ENCODE measurements around the gene CCNE1.

The CCNE1 gene

GRCh38 chr19:29811125-29812079 is at the start of gene CCNE1:
Gene CCNE1 (plus strand): TSS chr19:29811991. CDS start chr19:29812556, 565 bp downstream.
- peak; percentile 97 for DNase-seq

- DNase-seq = no peak
Measured at GRCh38 chr19:29763196-29763595, 48.6 kb upstream of the CCNE1 start.

- DNase-seq = no peak
Measured at GRCh38 chr19:29764361-29764760, 47.4 kb upstream of the CCNE1 start.

DNA sequence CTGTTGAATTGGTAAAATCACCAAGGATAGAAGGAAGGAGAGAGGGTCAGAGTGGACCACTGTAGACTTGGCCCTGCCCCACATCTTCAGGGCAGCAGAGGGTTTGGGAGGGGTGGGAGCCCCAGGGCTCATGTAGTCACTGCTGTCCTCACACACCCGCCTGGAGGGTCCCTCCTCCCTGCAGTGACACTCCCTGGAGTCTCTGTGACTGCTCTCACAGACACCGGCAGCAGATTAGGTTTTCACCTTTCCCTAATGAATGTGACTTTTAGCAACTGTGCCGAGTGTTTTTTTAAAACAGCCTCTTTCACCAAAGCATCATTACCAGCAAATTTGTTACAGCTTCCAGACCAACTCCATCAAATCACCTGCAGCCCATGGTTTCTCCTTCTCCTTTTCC is 45.7 kb upstream of the CCNE1 start:
- DNase-seq = no peak

DNA sequence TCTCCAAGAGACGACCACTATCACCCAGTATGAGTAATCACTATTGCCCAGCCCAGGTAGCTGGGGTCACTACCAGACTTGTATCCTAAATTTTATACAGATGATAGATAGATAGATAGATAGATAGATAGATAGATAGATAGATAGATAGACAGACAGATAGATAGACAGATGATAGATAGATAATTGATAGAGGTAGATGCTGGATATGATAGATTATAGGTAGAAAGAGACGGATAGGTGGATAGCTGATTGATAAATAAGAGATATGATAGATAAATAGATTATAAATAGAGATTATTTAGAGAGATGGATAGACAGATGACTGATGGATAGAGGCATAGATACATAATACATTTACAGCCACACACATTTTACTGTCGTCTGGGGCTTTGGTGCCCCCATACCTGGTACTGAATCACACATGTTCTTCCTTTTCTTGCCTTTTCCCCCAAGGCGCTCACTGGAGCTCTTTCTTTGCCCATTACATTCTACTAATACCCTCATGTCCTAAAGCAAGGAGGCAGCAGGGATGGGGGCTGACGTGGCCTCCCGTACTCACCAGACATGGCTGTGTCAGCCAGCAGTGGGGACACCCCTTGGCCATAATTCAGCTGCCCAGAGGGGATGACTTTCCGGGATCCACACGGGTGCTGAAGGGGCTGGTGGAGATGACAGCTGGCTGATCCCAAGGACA is 44.6 kb upstream of the CCNE1 start:
- no peak for DNase-seq

DNA sequence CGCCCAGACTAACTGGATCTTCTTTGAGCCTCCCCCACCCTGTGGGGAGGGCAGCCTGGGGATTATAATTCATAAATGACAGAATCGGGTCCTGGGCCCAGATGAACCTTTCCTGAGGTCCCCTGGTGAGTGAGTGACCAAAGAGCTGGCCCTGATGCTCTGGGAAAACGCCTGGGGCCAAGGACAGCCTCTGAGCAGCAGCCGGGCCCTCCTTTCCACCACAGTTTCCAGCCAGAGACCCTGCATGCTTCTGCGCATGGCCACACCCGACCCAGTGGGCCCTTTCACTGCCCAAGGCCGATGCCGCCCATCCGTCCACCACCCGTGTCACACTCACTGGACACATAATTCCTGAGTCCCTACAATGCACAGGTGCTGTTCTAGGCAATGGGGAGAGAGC is 43.6 kb upstream of the CCNE1 start:
- DNase-seq = no peak

GRCh38 chr19:29769997-29770396 is 41.8 kb upstream of the CCNE1 start:
- DNase-seq = no peak

GRCh38 chr19:29770648-29771047 is 41.1 kb upstream of the CCNE1 start:
- no peak for DNase-seq

DNA sequence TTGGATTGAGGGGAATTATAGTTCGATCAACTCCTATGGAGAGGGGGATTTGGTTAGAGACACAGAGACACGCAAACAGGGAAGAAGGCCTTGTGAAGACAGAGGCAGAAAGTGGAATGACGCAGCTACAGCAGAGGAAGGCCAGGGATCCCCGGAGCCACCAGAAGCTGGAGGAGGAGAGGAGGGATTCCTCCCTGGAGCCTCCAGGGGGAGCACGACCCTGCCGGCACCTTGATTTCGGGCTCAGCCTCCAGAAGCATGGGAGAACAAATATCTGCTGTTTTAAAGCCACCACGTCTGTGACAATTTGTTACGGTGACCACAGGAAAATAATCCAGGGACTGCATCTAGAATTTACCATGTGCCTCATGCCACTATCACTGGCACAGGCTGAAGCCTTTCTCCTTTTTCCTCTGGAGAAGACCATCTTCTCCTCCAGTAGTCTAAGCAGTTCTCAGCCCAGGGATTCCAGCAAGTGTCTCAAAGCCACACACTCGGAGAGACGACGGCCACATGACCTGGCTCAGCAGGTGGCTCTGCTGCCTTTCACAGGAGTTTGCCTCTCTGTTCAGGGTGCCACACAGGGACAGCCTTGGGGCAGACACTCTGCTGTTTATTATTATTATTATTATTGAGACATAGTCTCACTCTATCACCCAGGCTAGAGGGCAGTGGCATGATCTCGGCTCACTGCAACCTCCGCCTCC is 39.9 kb upstream of the CCNE1 start:
- peak; percentile 60 for DNase-seq

- DNase-seq = peak; percentile 9
Measured at GRCh38 chr19:29772696-29773095, 39.1 kb upstream of the CCNE1 start.

- DNase-seq = no peak
Measured at GRCh38 chr19:29773141-29773540, 38.6 kb upstream of the CCNE1 start.

DNA sequence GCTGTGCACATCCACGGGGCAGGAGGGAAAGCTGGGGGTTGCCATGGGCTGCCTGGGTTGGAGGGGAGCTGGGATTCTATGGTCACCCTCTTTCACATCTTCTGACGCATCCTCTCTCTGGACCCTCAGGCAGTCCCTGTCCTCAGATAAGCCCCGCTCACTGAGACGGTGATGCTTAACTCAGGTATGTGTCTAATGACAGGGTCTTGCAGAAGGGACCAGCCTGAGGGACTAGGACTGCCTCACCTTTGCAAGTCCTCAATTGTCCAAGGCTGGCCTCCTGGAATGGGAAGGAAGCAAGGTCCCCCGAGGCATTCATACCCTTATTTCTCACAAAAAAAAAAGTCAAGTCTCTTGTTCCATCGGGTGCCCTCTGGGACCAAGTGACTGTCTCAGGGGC is 37.7 kb upstream of the CCNE1 start:
- DNase-seq = no peak

DNA sequence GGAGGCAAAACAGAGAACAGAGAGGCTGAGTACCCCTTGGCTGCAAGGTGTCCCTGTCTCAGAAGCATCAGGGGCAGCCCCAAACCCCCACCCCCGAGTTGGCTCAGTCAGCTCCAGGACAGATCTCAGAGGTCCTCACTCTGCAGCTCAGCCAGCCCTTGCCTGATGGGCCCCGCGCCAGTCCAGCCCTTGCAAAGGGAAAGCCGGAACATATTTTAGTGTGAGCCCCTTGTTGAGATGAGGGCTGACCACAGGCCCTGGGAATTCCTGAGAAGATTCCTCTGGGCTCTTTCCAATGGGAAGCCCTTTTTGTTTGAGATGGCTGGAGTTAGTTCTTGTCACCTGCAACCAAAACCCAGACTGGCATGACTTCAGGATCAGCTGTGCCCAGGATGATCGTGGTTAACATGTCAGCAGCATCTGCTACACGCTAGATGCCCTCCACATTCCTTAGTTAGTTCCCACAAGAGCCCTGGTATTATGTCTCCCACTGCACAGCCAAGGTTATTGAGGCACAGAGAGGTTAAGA is 33.9 kb upstream of the CCNE1 start:
- DNase-seq = no peak

GRCh38 chr19:29779921-29780320 is 31.9 kb upstream of the CCNE1 start:
- no peak for DNase-seq

GRCh38 chr19:29781386-29782259 is 30.2 kb upstream of the CCNE1 start:
- no peak for DNase-seq

GRCh38 chr19:29782260-29782580 is 29.6 kb upstream of the CCNE1 start:
- DNase-seq = no peak

GRCh38 chr19:29783627-29784190 is 28.1 kb upstream of the CCNE1 start:
- DNase-seq = no peak

GRCh38 chr19:29784598-29785223 is 27.1 kb upstream of the CCNE1 start:
- DNase-seq = no peak

GRCh38 chr19:29785360-29785759 is 26.4 kb upstream of the CCNE1 start:
- no peak for DNase-seq

DNA sequence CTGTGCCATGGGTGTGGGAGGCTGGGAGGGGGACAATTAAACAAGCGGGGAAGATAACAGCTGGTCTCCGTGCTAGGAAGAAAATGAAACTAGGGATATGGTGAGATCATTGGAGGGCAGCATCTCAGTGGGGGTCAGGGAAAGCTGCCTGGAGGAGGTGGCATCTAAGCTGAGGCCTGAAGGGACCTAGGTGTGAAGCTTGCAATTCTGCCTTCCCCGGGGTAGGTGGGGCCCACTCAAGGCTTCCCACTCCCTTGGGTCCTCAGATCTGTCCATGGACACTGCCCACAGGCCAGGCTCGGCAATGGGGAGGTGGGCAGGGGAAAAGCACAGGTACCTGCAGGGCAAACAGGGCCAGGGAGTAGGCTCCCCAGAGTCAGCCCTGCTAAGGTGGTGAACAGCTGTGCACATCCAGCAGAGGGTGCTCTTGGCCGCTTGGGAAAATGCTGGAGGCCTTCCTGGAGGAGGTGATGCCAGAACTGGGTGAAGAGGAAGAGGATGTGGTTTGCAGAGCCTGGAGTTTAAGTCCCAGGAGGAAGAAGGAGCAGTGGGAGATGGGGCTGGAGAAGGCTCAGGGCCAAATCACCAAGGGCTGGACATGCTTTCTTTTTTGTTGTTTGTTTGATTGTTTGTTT is 25.7 kb upstream of the CCNE1 start:
- DNase-seq = no peak

DNA sequence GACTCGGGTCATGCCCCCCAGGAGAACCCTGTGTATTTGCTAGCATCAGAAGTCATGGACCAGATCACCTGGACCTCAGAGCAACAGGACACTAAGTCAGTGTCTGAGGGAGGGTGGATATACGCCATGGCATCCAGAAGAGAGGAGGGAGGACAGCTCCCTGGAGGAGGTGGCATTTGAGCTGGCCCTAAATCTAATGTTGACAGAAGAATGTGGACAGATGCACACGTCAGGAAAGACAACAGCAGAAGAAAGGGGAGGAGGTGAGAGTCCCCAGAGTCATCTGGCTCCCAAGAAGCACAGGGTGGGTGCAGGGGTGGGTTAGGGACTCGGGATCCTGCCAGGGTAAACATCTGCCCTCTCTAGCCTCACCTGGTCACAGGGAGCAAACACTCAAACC is 24.5 kb upstream of the CCNE1 start:
- no peak for DNase-seq

Measured in NCI-H345 (cell line).